GM23338 (cell line): ENCODE measurements around the gene MYLK. TPM values are rescaled to one million over a fixed set of nuclear protein-coding genes. Genes with fewer than 3 reads are reported as not detected.

Source experiments
- ATAC-seq: fragments of 200-7000 bp; cut with Tn5 transposase; 3 replicates; pipeline ENCODE4 v1.9.1; 2020
- DNase-seq: peaks from one replicate; pipeline ENCODE4 v3.0.0-alpha.2; 2015; ENCODE audit warnings: low spot score
- H2AFZ ChIP-seq: fragments of 200-600 bp; sonication (generic); 2 replicates; pipeline ENCODE4 v1.8.0; 2016; ENCODE audit warnings: antibody characterized with exemption, mild to moderate bottlenecking, moderate library complexity
- H3F3A ChIP-seq: fragments of 200-600 bp; sonication (generic); replicated peaks from 2 replicates; pipeline ENCODE4 v1.8.0; 2017; ENCODE audit warnings: antibody characterized with exemption, mixed run types, low read depth
- H3K27ac ChIP-seq: fragments of 200-600 bp; sonication (generic); 2 replicates; pipeline ENCODE4 v1.6.1; 2016; ENCODE audit warnings: low read depth
- H3K27me3 ChIP-seq: fragments of 200-600 bp; sonication (generic); 2 replicates; pipeline ENCODE4 v1.8.0; 2016; ENCODE audit warnings: mild to moderate bottlenecking, mixed run types, moderate library complexity; ENCODE audit not compliant: insufficient read depth
- H3K36me3 ChIP-seq: fragments of 200-600 bp; sonication (generic); 2 replicates; pipeline ENCODE4 v1.8.0; 2016; ENCODE audit warnings: mild to moderate bottlenecking; ENCODE audit not compliant: insufficient read depth
- H3K4me1 ChIP-seq: fragments of 200-600 bp; sonication (generic); 2 replicates; pipeline ENCODE4 v1.8.0; 2016; ENCODE audit warnings: mild to moderate bottlenecking, moderate library complexity; ENCODE audit not compliant: insufficient read depth
- H3K4me2 ChIP-seq: fragments of 200-600 bp; sonication (generic); 2 replicates; pipeline ENCODE4 v1.7.1; 2017; ENCODE audit warnings: mixed run types
- H3K4me3 ChIP-seq: fragments of 200-600 bp; sonication (generic); 2 replicates; pipeline ENCODE4 v1.6.1; 2016; ENCODE audit warnings: mixed run types
- H3K79me2 ChIP-seq: fragments of 200-600 bp; sonication (generic); replicated peaks from 2 replicates; pipeline ENCODE4 v1.8.0; 2017; ENCODE audit warnings: mild to moderate bottlenecking; ENCODE audit not compliant: insufficient read depth
- H3K9me2 ChIP-seq: fragments of 200-600 bp; sonication (generic); 2 replicates; pipeline ENCODE4 v1.8.0; 2017; ENCODE audit not compliant: insufficient read depth
- H4K20me1 ChIP-seq: fragments of 200-600 bp; sonication (generic); replicated peaks from 2 replicates; pipeline ENCODE4 v1.8.0; 2017; ENCODE audit warnings: mild to moderate bottlenecking; ENCODE audit not compliant: insufficient read depth
- H3K27ac Mint-ChIP-seq: 2 replicates; pipeline ENCODE4 v1.8.0; 2020; ENCODE audit warnings: inconsistent platforms, mild to moderate bottlenecking, moderate library complexity, mixed read lengths
- H3K27me3 Mint-ChIP-seq: 3 replicates; pipeline ENCODE4 v1.8.0; 2022; ENCODE audit warnings: low read depth, mild to moderate bottlenecking, moderate library complexity, mixed read lengths, inconsistent platforms; ENCODE audit not compliant: insufficient read depth, poor library complexity
- H3K36me3 Mint-ChIP-seq: 3 replicates; pipeline ENCODE4 v1.8.0; 2021; ENCODE audit warnings: low read depth, mild to moderate bottlenecking, inconsistent platforms, moderate library complexity, mixed read lengths
- H3K4me1 Mint-ChIP-seq: 3 replicates; pipeline ENCODE4 v1.8.0; 2020; ENCODE audit warnings: mild to moderate bottlenecking, inconsistent platforms, mixed read lengths
- H3K4me3 Mint-ChIP-seq: 3 replicates; pipeline ENCODE4 v1.8.0; 2021; ENCODE audit warnings: moderate library complexity, mild to moderate bottlenecking, inconsistent platforms, mixed read lengths
- H3K9me3 Mint-ChIP-seq: 3 replicates; pipeline ENCODE4 v1.8.0; 2020; ENCODE audit warnings: moderate library complexity, mild to moderate bottlenecking, inconsistent platforms, mixed read lengths
- ETS1 ChIP-seq: IDR thresholded peaks from 2 replicates; pipeline ENCODE4 v1.6.1; 2016; ENCODE audit warnings: antibody characterized with exemption
- EZH2 ChIP-seq: fragments of 200-600 bp; sonication (generic); IDR thresholded peaks from one replicate; pipeline ENCODE4 v1.8.0; 2017; ENCODE audit warnings: antibody characterized with exemption, mild to moderate bottlenecking, low read depth; ENCODE audit not compliant: unreplicated experiment
- JUNB ChIP-seq: IDR thresholded peaks from one replicate; pipeline ENCODE4 v1.6.1; 2016; ENCODE audit warnings: antibody characterized with exemption; ENCODE audit not compliant: unreplicated experiment
- NANOG ChIP-seq: IDR thresholded peaks from 2 replicates; pipeline ENCODE4 v1.6.1; 2016; ENCODE audit warnings: antibody characterized with exemption, borderline replicate concordance
- POLR2AphosphoS5 ChIP-seq: IDR thresholded peaks from 2 replicates; pipeline ENCODE4 v1.6.1; 2016; ENCODE audit warnings: antibody characterized with exemption, low read depth
- REST ChIP-seq: IDR thresholded peaks from one replicate; pipeline ENCODE4 v1.6.1; 2018; ENCODE audit warnings: antibody characterized with exemption; ENCODE audit not compliant: unreplicated experiment
- STAT1 ChIP-seq: IDR thresholded peaks from one replicate; pipeline ENCODE4 v1.6.1; 2016; ENCODE audit warnings: antibody characterized with exemption; ENCODE audit not compliant: unreplicated experiment
- ZNF114 ChIP-seq: fragments of 250-450 bp; sonication (Bioruptor Pico); IDR thresholded peaks from 2 replicates; pipeline ENCODE4 v1.5.0; 2020; ENCODE audit warnings: mild to moderate bottlenecking, moderate library complexity
- ZNF331 ChIP-seq: fragments of 250-450 bp; sonication (Bioruptor Pico); IDR thresholded peaks from 2 replicates; pipeline ENCODE4 v1.5.0; 2020; ENCODE audit warnings: low read depth, mild to moderate bottlenecking, moderate library complexity
- ZNF462 ChIP-seq: fragments of 250-450 bp; sonication (Bioruptor Pico); IDR thresholded peaks from 2 replicates; pipeline ENCODE4 v1.5.0; 2020; ENCODE audit warnings: mild to moderate bottlenecking, moderate library complexity
- polyA plus RNA-seq: library from polyadenylated mRNA; unstranded; fragments of >200 nt; fragmentation: Nextera tagmentation; extraction: Ambion mirVana; gene quantifications from 2 replicates; pipeline ENCODE4 v1.2.1, GENCODE V29; 2016
- total RNA-seq: library from RNA; depleted of rRNA; stranded (reverse); fragments of >200 nt; shearing (Covaris generic); gene quantifications from 2 replicates; pipeline ENCODE4 v1.2.3, GENCODE V29; 2014
- TF ChIP-seq, protein P1 (sequence below), 2 experiments: fragments of 200-600 bp in 1 of 2; sonication (generic) in 1 of 2; conservative IDR thresholded peaks; 2 replicates each; pipeline versions ENCODE4 v1.5.1 to v1.6.1; 2016 to 2017; ENCODE audit warnings: antibody characterized with exemption in 2 of 2, low read depth in 2 of 2, mild to moderate bottlenecking in 2 of 2, moderate library complexity in 1 of 2

MYLK gene
- total and polyA plus RNA-seq, 2 experiments from 2014 or later = 11.5 to 17.9 TPM

GRCh38 chr3:123667784-123668183, 216.3 kb downstream of the MYLK start (continued):
- TF ChIP-seq, protein P1, sequence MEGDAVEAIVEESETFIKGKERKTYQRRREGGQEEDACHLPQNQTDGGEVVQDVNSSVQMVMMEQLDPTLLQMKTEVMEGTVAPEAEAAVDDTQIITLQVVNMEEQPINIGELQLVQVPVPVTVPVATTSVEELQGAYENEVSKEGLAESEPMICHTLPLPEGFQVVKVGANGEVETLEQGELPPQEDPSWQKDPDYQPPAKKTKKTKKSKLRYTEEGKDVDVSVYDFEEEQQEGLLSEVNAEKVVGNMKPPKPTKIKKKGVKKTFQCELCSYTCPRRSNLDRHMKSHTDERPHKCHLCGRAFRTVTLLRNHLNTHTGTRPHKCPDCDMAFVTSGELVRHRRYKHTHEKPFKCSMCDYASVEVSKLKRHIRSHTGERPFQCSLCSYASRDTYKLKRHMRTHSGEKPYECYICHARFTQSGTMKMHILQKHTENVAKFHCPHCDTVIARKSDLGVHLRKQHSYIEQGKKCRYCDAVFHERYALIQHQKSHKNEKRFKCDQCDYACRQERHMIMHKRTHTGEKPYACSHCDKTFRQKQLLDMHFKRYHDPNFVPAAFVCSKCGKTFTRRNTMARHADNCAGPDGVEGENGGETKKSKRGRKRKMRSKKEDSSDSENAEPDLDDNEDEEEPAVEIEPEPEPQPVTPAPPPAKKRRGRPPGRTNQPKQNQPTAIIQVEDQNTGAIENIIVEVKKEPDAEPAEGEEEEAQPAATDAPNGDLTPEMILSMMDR (conservative IDR thresholded peaks at IDR 0.05; ENCODE audit: low read depth in 2 of 2) = no peak
- no peak for TF ChIP-seq EZH2
- no peak for TF ChIP-seq JUNB
- TF ChIP-seq POLR2AphosphoS5 = no peak
- TF ChIP-seq ZNF114 (CRISPR knock-in tag) = no peak
- TF ChIP-seq ZNF331 (CRISPR knock-in tag) = no peak
- no peak for TF ChIP-seq ETS1
- TF ChIP-seq NANOG = no peak
- TF ChIP-seq STAT1 = no peak
- TF ChIP-seq REST = no peak

- Histone ChIP-seq H3K4me3 (no peak overlapping the region), H4K20me1 (no peaks in the 10 kb centered on the region), H3K36me3 (no peaks in the 10 kb centered on the region), H3K79me2 (no peaks in the 10 kb centered on the region), H3K9me2 (no peaks in the 10 kb centered on the region), H3K4me2 (no peak overlapping the region), H3K27ac (no peak overlapping the region), H3F3A (no peaks in the 10 kb centered on the region), H2AFZ (no peak overlapping the region), H3K27me3 (no peaks in the 10 kb centered on the region), H3K4me1 (no peaks in the 10 kb centered on the region)
- ATAC-seq (no peak), DNase-seq (no peak)
- Mint-ChIP-seq H3K4me3 (no peak overlapping the region), H3K9me3 (no peaks in the 10 kb centered on the region; the same call in 2 of the 3 replicates), H3K36me3 (peaks cover 4% of the 10 kb centered on the region; the same call in 1 of the 3 replicates), H3K4me1 (no peaks in the 10 kb centered on the region), H3K27ac (no peak overlapping the region), H3K27me3 (peaks cover 5% of the 10 kb centered on the region)
- no peak for TF ChIP-seq JUNB
- TF ChIP-seq ZNF462 (CRISPR knock-in tag) = no peak
These were observed 219.4 kb downstream of the MYLK start for GRCh38 chr3:123664753-123665152.
